Measurements from ENCODE around the gene PNKP.
A peak's percentile ranks its signal among the peaks of the same experiment; 100 is the strongest.

The PNKP gene

GRCh38 chr19:49857061-49857837, 10.1 kb downstream of the PNKP start:
- DNase-seq: no peak

GRCh38 chr19:49856574-49857021, 10.8 kb downstream of the PNKP start:
- DNase-seq: no peak

GRCh38 chr19:49855676-49856573, 11.5 kb downstream of the PNKP start:
- DNase-seq: no peak

GRCh38 chr19:49855277-49855675, 12.1 kb downstream of the PNKP start:
- DNase-seq: no peak

DNA sequence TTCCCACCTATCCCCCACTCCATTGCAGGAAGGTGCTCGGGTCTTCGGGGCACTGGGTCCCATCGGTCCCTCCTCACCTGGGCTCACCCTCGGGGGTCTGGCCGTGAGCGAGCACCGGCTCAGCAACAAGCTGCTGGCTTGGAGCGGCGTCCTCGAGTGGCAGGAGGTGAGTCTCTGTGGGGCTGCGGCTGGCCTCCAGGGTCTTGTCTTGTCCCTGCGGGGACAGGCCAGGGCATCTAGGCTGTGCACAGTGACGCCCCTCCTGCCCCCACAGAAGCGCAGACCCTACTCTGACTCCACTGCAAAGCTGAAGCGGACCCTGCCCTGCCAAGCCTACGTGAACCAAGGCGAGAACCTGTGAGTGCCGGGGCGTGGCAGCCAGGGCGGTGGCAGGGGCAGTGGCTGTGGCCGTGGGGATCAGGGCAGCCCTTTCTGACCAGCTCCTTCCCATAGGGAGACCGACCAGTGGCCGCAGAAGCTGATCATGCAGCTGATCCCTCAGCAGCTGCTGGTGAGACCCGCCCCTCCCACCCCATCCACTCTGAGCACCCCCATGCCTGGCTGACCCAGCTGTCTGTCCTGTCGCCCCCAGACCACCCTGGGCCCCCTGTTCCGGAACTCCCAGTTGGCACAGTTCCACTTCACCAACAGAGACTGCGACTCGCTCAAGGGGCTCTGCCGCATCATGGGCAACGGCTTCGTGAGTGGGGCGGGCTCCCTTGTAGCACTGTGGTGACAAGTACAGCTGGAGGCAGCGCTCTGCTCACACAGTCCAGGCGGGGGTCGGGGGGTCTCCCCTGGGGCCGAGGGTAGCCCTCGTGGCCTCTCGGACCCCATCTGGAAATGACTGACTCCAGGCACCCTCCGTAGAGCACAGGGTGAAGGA, 12.8 kb downstream of the PNKP start:
- DNase-seq: no peak

- no peak for DNase-seq
Measured at GRCh38 chr19:49853852-49854377, 13.5 kb downstream of the PNKP start.

- no peak for DNase-seq
Measured at GRCh38 chr19:49852631-49853126, 14.7 kb downstream of the PNKP start.

DNA sequence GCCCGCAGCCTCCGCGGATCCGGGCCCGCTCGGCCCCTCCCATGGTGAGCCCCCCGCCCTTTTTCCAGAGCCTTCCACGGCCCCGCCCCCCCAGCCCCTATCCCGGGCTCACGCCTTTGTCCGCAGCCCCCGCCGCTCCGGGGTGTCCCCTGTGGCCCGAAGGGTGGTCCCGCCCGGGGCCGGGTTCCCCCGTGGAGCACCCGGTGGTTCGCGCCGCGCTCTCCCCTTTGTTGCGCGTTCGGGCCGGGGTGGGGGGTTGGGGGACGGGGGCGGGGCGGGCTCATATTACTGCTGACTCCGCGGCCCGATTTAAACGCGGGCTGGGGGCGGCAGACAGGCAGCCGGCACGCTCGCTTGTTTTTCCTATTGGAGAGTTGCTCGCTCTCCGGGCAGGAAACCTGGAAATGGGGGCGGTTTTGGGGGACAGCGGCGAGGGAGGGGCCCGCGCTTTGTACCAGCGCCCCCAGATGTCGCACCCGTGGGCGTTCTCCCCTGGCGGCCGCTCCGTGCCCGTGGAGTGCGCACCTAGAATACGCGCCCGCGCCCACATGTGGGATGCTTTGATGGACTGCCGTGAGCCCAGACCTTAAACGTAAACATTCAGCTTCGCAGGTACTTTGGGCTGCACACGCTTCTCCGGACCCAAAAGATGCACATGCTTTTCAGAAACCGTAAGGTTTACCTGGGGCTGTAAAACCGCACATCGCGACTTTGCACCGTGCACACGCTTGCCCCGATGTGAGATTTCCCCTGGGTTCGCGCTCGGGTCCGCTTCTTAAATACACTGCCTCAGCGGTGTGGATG, 15.7 kb downstream of the PNKP start:
- DNase-seq: no peak

DNA sequence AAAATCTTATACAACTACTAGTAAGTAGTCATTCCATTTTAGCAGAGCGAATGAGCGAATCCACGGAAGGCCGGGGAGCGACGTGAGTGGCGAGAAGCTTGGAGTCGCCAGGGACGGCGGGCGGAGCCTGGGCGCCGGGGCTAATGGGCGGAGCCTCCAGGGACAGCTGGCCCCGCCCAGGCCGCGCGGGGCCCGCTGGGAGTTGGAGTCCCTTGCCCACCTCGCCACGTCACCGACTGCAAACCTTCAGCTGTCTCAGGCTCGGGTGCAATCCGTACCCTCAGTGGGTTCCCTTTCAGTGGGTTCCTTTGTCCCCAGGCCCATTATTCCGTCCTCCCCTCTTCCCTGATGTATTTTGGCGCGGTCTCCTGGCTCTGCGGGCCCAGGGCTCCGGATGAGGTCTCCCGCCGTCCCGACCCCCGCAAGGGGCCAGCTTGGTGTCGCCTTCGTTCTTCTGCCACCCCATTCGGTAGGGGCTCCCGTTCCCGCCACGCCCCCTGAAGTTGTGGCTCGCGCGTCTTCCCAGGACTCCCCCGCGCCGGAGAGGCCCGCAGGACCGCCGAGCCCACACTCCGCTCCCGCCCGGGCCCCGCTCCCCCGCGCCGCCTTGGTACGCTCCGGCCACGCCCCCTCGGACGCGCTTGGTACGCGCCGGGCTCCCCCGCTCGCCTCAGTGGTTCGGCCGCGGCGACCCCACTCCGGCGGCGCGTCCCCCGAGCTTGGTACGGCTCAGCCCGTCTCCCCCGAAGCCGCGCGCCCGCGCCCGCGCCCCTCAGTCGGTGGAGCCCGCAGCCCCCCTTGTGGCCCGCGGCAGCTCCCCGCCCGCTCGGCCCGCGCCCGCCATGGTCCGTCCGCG, 16.7 kb downstream of the PNKP start, which contains the start of gene PTOV1:
Gene PTOV1, plus strand, starts transcription at position 673 of the 856 bp plus-strand sequence.
- DNase-seq: peak; percentile 82

DNA sequence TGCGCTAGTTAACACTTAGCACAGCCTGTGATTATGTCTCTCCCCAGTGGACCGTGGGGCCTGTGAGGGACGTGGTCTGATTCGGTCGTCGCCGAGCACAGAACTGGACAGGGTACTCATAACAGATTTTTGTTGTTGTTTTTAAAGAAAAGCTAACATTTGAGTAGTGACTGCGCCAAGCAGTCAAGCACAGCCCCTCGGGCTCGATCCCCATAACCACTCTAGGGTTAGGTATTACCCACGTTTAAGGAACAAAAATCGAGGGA, 17.2 kb downstream of the PNKP start:
- DNase-seq: no peak

DNA sequence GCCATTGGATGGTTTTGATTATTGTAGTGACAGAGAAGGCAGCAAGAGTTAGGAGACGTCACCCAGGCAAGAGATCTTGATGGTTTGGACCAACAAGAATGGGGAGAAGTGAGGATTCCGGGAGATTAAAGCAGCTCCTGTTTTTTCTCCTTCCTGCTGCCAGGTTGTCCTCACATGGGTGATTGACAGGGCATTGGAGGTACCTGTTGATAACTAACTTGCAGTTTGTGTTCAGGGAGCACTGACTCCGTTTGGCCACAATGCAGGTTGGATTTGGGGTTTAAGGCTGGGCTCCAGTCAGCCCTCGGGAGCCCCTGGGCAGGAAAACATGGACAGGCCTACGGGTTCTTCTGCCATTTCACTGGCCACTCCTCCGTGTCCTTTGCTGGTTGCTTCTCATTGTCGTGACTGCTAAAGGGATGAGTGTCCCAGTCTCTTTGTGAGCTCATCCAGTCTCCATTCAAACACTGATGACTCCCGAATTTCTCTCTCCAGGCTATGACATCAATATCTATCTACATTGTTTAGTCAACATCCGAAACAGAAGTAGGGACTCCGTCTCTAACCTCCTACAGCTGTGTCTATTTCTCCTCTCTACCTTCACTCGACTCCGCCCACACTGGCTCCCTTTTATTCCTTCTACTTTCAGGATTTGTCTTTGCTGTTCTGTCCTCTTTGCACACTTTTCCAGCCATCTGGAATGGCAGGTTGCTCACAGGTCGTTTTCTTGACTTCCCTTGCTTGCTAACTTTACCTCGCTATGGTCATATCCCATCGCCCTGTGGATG, 17.7 kb downstream of the PNKP start:
- DNase-seq: no peak

DNA sequence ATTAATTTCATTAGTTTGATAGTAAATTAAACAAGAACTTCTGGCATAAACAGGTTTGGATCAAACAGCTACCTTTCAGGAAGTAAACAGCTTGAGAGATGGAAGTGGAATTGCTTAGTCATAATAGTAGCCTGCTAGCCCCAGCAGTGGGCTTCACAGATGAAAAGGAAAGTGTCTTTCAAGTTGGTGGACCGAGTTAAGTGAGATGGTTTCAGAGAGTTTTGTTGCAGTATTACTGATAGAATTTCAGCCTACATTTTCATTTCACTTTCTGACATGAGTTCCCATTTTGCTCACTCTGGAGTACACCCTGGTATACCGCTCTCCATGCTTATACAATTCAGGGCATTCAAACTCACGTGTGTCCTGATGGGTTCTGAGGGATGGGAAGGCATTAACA, 18.4 kb downstream of the PNKP start:
- no peak for DNase-seq

- DNase-seq: no peak
Measured at GRCh38 chr19:49847731-49848696, 19.4 kb downstream of the PNKP start.

- no peak for DNase-seq
Measured at GRCh38 chr19:49846408-49846807, 21.0 kb downstream of the PNKP start.

GRCh38 chr19:49845414-49845813, 22.0 kb downstream of the PNKP start:
- no peak for DNase-seq

DNA sequence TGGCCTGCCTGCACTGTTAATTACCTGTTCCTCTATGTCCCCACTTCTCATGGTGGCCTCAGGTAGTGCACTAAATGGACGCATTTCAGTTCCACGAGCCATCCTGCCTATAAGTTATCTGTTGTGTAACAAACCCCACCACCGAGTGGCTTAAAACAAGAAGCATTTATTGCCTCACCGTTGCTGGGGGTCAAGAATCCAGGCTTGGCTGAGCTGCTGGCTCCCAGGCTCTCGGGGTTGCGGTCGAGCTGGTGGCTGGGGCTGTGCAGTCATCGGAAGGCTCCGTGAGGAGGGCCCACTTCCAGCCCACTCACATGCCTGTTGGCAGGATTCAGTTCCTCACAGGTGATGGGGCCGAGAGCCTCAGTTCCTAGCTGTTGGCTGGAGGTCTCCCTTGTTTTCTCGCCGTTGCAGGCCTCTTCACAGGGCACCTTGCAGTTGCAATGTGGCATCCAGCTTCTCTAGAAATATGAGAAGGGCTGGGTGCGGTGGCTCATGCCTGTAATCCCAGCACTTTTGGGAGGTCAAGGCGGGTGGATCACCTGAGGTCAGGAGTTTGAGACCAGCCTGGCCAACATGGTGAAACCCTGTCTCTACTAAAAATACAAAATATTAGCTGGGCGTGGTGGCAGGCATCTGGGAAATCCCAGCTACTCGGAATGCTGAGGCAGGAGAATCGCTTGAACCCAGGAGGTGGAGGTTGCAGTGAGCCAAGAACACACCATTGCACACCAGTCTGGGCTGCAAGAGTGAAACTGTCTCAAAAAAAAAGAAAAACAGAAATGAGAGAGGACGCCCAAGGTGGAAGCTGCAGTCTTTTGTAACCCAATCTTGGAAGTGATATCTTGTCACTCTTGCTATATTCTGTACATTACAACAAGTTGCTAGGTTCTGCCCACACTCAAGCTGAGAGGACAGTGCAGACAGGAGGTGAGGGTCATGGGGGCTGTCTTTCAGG, 23.0 kb downstream of the PNKP start:
- no peak for DNase-seq

DNA sequence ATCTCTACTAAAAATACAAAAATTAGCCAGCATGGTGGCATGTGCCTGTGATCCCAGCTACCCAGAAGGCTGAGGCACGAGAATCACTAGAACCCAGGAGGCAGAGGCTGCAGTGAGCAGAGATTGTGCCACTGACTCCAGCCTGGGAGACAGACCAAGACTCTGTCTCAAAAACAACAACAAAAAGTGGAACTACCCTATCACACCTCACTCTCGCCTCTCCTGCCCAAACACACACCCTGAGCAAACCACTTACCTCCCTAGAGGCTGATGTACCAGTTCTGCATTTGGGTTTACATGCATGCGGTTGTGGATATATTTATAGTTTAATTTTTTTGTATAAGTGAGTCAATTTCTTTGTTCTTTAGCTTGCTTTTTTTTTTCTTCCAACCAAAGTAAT, 24.1 kb downstream of the PNKP start:
- no peak for DNase-seq
